HepG2 (cell line): Measurements from ENCODE around the gene IGFBP6. TPM values are rescaled to one million over a fixed set of nuclear protein-coding genes. Genes with fewer than 3 reads are reported as not detected.

Experiments used
- AFF4 ChIP-seq: sonication (generic); formaldehyde crosslinking; IDR thresholded peaks from 2 replicates; pipeline ENCODE4 v1.4.0; 2020; ENCODE audit warnings: missing genetic modification reagents
- AGO1 ChIP-seq: fragments of 200-400 bp; formaldehyde crosslinking; IDR thresholded peaks from 2 replicates; pipeline ENCODE4 v1.6.1; 2017; ENCODE audit warnings: mild to moderate bottlenecking, low read depth, low read length, moderate library complexity; ENCODE audit not compliant: poor library complexity, severe bottlenecking
- ATF1 ChIP-seq: IDR thresholded peaks from 2 replicates; pipeline ENCODE4 v1.6.1; 2016; ENCODE audit warnings: mild to moderate bottlenecking, control low read depth
- CEBPG ChIP-seq: IDR thresholded peaks from 2 replicates; pipeline ENCODE4 v1.6.1; 2016
- CERS6 ChIP-seq: sonication (generic); formaldehyde crosslinking; IDR thresholded peaks from 2 replicates; pipeline ENCODE4 v1.5.0; 2020; ENCODE audit warnings: missing genetic modification reagents
- FOXK2 ChIP-seq: fragments of 450-650 bp; IDR thresholded peaks from 2 replicates; pipeline ENCODE4 v1.6.1; 2016
- KDM4B ChIP-seq: sonication (generic); formaldehyde crosslinking; IDR thresholded peaks from 2 replicates; pipeline ENCODE4 v1.4.0; 2020; ENCODE audit warnings: missing genetic modification reagents
- MYPOP ChIP-seq: sonication (generic); formaldehyde crosslinking; IDR thresholded peaks from 2 replicates; pipeline ENCODE4 v1.8.1; 2023; ENCODE audit warnings: mild to moderate bottlenecking, moderate library complexity, missing genetic modification reagents
- ONECUT2 ChIP-seq: sonication (generic); formaldehyde crosslinking; IDR thresholded peaks from 2 replicates; pipeline ENCODE4 v1.4.0; 2020; ENCODE audit warnings: missing genetic modification reagents
- SETDB1 ChIP-seq: sonication (generic); formaldehyde crosslinking; IDR thresholded peaks from 2 replicates; pipeline ENCODE4 v1.5.1; 2020; ENCODE audit warnings: missing genetic modification reagents, mild to moderate bottlenecking, borderline replicate concordance
- SPEN ChIP-seq: sonication (generic); formaldehyde crosslinking; IDR thresholded peaks from 2 replicates; pipeline ENCODE4 v1.5.1; 2020; ENCODE audit warnings: low read depth, mild to moderate bottlenecking, missing genetic modification reagents
- WIZ ChIP-seq: sonication (generic); formaldehyde crosslinking; IDR thresholded peaks from 2 replicates; pipeline ENCODE4 v1.5.1; 2020; ENCODE audit warnings: mild to moderate bottlenecking, missing genetic modification reagents
- ZBED4 ChIP-seq: sonication (generic); formaldehyde crosslinking; IDR thresholded peaks from 2 replicates; pipeline ENCODE4 v1.4.0; 2020; ENCODE audit warnings: missing genetic modification reagents, borderline replicate concordance
- ZBTB14 ChIP-seq: sonication (generic); formaldehyde crosslinking; IDR thresholded peaks from 2 replicates; pipeline ENCODE4 v1.4.0; 2020; ENCODE audit warnings: missing genetic modification reagents
- ZMYM2 ChIP-seq: sonication (generic); formaldehyde crosslinking; IDR thresholded peaks from 2 replicates; pipeline ENCODE4 v1.8.0; 2022; ENCODE audit warnings: mild to moderate bottlenecking, missing genetic modification reagents
- ZNF34 ChIP-seq: sonication (generic); formaldehyde crosslinking; IDR thresholded peaks from 2 replicates; pipeline ENCODE4 v1.4.0; 2020; ENCODE audit warnings: mild to moderate bottlenecking, missing genetic modification reagents, borderline replicate concordance
- ZNF382 ChIP-seq: sonication (generic); formaldehyde crosslinking; IDR thresholded peaks from 2 replicates; pipeline ENCODE4 v1.5.0; 2020; ENCODE audit warnings: missing genetic modification reagents, mild to moderate bottlenecking, borderline replicate concordance
- ZNF546 ChIP-seq: sonication (generic); formaldehyde crosslinking; conservative IDR thresholded peaks from 2 replicates; pipeline ENCODE4 v1.8.1; 2023; ENCODE audit warnings: mild to moderate bottlenecking, missing genetic modification reagents
- ZNF549 ChIP-seq: sonication (generic); formaldehyde crosslinking; IDR thresholded peaks from 2 replicates; pipeline ENCODE4 v1.5.0; 2020; ENCODE audit warnings: missing genetic modification reagents
- ZNF839 ChIP-seq: sonication (generic); formaldehyde crosslinking; IDR thresholded peaks from 2 replicates; pipeline ENCODE4 v1.4.0; 2020; ENCODE audit warnings: missing genetic modification reagents, mild to moderate bottlenecking, borderline replicate concordance
- polyA plus RNA-seq, 8 experiments: library from polyadenylated mRNA; depleted of rRNA in 3 of 8; stranded (reverse) in 7 of 8; unstranded in 1 of 8; fragments of >200 nt; fragmentation: Illumina TruSeq in 4 of 8; extraction: Trizol in 4 of 8; gene quantifications; 2 replicates each; pipeline versions ENCODE4 v1.2.1 to v1.2.3, GENCODE V29; 2011 to 2016; ENCODE audit warnings: low read depth in 4 of 8, missing spikeins in 1 of 8, mixed read lengths in 1 of 8; ENCODE audit not compliant: insufficient read depth in 1 of 8
- total RNA-seq, 5 experiments: library from RNA; depleted of rRNA; stranded (reverse); fragments of >200 nt; fragmentation: Illumina TruSeq; extraction: Trizol; gene quantifications; 2 replicates each; pipeline ENCODE4 v1.2.3, GENCODE V29; 2016; ENCODE audit warnings: low read depth in 1 of 5

The IGFBP6 gene
- total and polyA plus RNA-seq, 2 of the 13 experiments (the other 11 are each of a cell fraction or from before 2014, with no cell fraction given): 3.9 to 25.2 TPM

GRCh38 chr12:53054112-53054878, 43.2 kb upstream of the IGFBP6 start (continued):
- TF ChIP-seq AFF4 (no peak), ZMYM2 (CRISPR knock-in tag) (no peak), ZNF839 (CRISPR knock-in tag) (no peak), SPEN (CRISPR knock-in tag) (no peak), ZNF382 (no peak), ONECUT2 (CRISPR knock-in tag) (no peak), ZNF546 (CRISPR knock-in tag) (no peak), ZNF549 (no peak), AGO1 (no peak), FOXK2 (no peak), CERS6 (CRISPR knock-in tag) (no peak), ZBED4 (CRISPR knock-in tag) (no peak), ATF1 (CRISPR knock-in tag) (no peak), CEBPG (CRISPR knock-in tag) (no peak), MYPOP (CRISPR knock-in tag) (no peak), KDM4B (CRISPR knock-in tag) (no peak), SETDB1 (CRISPR knock-in tag) (no peak), WIZ (no peak), ZBTB14 (CRISPR knock-in tag) (no peak), ZNF34 (CRISPR knock-in tag) (no peak)
